ENCODE results near the gene TESK2. TPM values are rescaled to one million over a fixed set of nuclear protein-coding genes. Genes with fewer than 3 reads are reported as not detected.
"Not testable (repeated sequence)": the region's sequence is repeated elsewhere in the genome, so short reads cannot be mapped to it uniquely, and the experiment has no call there.

Gene TESK2
- total RNA-seq, 3 donors from 2014 or later (not counting 1 experiment from before 2014, with no cell fraction given): 5.1 to 7.4 (median 6.0) TPM

GRCh38 chr1:45490121-45490625, 790 bp downstream of the TESK2 start:
- intact Hi-C loops (cut with micrococcal nuclease): loop anchor here (2.0 to 5.0 kb wide), 2 partner anchors 148 to 187 kb away; partner anchors contain the start of genes MUTYH and TOE1
- TF ChIP-seq CTCF (IDR thresholded peaks at IDR 0.05): no peak
- no peaks in the 10 kb centered on the region for H3K27me3 ChIP-seq (ENCODE audit: control insufficient read depth, insufficient read depth, low read length)
- H3K36me3 ChIP-seq (ENCODE audit: control insufficient read depth, insufficient read depth, low read length): no peaks in the 10 kb centered on the region
- Mint-ChIP-seq H3K4me3 (no peak overlapping the region), H3K27ac (no peak overlapping the region), H3K36me3 (no peaks in the 10 kb centered on the region), H3K9me3 (no peaks in the 10 kb centered on the region), H3K4me1 (peaks cover 5 to 6% of the 10 kb centered on the region in 2 donors), H3K27me3 (ENCODE audit: low read depth in 2 of 2) (no peaks in the 10 kb centered on the region)
- DNase-seq (peak in 1 of 2 donors; percentile 25), ATAC-seq (no peak)
- H3K9me3 ChIP-seq (ENCODE audit: control insufficient read depth, insufficient read depth, low read length): no peaks in the 10 kb centered on the region
- H3K4me3 ChIP-seq (ENCODE audit: low read length): peak overlapping the region; percentile 73
- peak overlapping the region; percentile 51 for H3K27ac ChIP-seq (ENCODE audit: low read length)
- H3K4me1 ChIP-seq (ENCODE audit: control insufficient read depth, insufficient read depth, low read length): peaks cover 18% of the 10 kb centered on the region
- WGBS (ENCODE audit: insufficient coverage): 5% methylated on average over 17 of the region's 17 CpGs

- H3K9me3 ChIP-seq (ENCODE audit: control insufficient read depth, insufficient read depth, low read length); ATAC-seq; H3K4me3 ChIP-seq (ENCODE audit: low read length); H3K9me3 Mint-ChIP-seq; H3K36me3 Mint-ChIP-seq; DNase-seq; H3K36me3 ChIP-seq (ENCODE audit: control insufficient read depth, insufficient read depth, low read length); H3K4me3 Mint-ChIP-seq; H3K27me3 ChIP-seq (ENCODE audit: control insufficient read depth, insufficient read depth, low read length); H3K27ac Mint-ChIP-seq; intact Hi-C loops (cut with micrococcal nuclease); H3K27ac ChIP-seq (ENCODE audit: low read length); H3K4me1 Mint-ChIP-seq; H3K27me3 Mint-ChIP-seq (ENCODE audit: low read depth in 2 of 2): not testable (repeated sequence)
- H3K4me1 ChIP-seq (ENCODE audit: control insufficient read depth, insufficient read depth, low read length): peaks cover 18% of the 10 kb centered on the region
- WGBS (ENCODE audit: insufficient coverage): 48% methylated on average over 14 of the region's 14 CpGs
Measured at GRCh38 chr1:45489379-45489778, 1.6 kb downstream of the TESK2 start.

- H3K27me3 Mint-ChIP-seq (ENCODE audit: low read depth in 2 of 2): no peaks in the 10 kb centered on the region
- Histone ChIP-seq H3K27ac (ENCODE audit: low read length) (no peak overlapping the region), H3K9me3 (ENCODE audit: control insufficient read depth, insufficient read depth, low read length) (no peaks in the 10 kb centered on the region), H3K4me1 (ENCODE audit: control insufficient read depth, insufficient read depth, low read length) (peaks cover 18% of the 10 kb centered on the region), H3K36me3 (ENCODE audit: control insufficient read depth, insufficient read depth, low read length) (no peaks in the 10 kb centered on the region), H3K27me3 (ENCODE audit: control insufficient read depth, insufficient read depth, low read length) (no peaks in the 10 kb centered on the region), H3K4me3 (ENCODE audit: low read length) (no peak overlapping the region)
- no peaks in the 10 kb centered on the region for H3K36me3 Mint-ChIP-seq
- H3K27ac Mint-ChIP-seq: no peak overlapping the region
- peak overlapping the region; percentile 14 for H3K4me3 Mint-ChIP-seq
- WGBS (ENCODE audit: insufficient coverage): 82% methylated on average over 9 of the region's 10 CpGs
- no peak for TF ChIP-seq CTCF (IDR thresholded peaks at IDR 0.05)
- DNase-seq (no peak), ATAC-seq (no peak)
- no peaks in the 10 kb centered on the region for H3K9me3 Mint-ChIP-seq
- intact Hi-C loops (cut with micrococcal nuclease): no loop called here
- H3K4me1 Mint-ChIP-seq: peaks cover 5 to 6% of the 10 kb centered on the region in 2 donors
Measured at GRCh38 chr1:45488666-45489377, 2.1 kb downstream of the TESK2 start.

- Histone ChIP-seq H3K36me3 (ENCODE audit: control insufficient read depth, insufficient read depth, low read length) (no peaks in the 10 kb centered on the region), H3K4me3 (ENCODE audit: low read length) (no peak overlapping the region), H3K27ac (ENCODE audit: low read length) (no peak overlapping the region), H3K4me1 (ENCODE audit: control insufficient read depth, insufficient read depth, low read length) (peaks cover 12% of the 10 kb centered on the region), H3K9me3 (ENCODE audit: control insufficient read depth, insufficient read depth, low read length) (no peaks in the 10 kb centered on the region), H3K27me3 (ENCODE audit: control insufficient read depth, insufficient read depth, low read length) (no peaks in the 10 kb centered on the region)
- no peak for TF ChIP-seq CTCF (IDR thresholded peaks at IDR 0.05)
- no peak overlapping the region for H3K27ac Mint-ChIP-seq
- no peaks in the 10 kb centered on the region for H3K9me3 Mint-ChIP-seq
- H3K4me1 Mint-ChIP-seq: peaks cover 0 to 6% of the 10 kb centered on the region in 2 donors
- no peak for DNase-seq
- H3K27me3 Mint-ChIP-seq (ENCODE audit: low read depth in 2 of 2): no peaks in the 10 kb centered on the region
- no peak overlapping the region for H3K4me3 Mint-ChIP-seq
- intact Hi-C loops (cut with micrococcal nuclease): no loop called here
- ATAC-seq: no peak
- H3K36me3 Mint-ChIP-seq: no peaks in the 10 kb centered on the region
Measured at GRCh38 chr1:45485949-45486348, 5.0 kb downstream of the TESK2 start.
